AG20443 (cell line): ENCODE measurements around the gene CDK13.
"Not testable (repeated sequence)": the region's sequence is repeated elsewhere in the genome, so short reads cannot be mapped to it uniquely, and the experiment has no call there.

Source experiments
- DNase-seq: peaks from one replicate; pipeline ENCODE4 v3.0.0; 2012; ENCODE audit warnings: low spot score, mixed read lengths

The CDK13 gene

GRCh38 chr7:40098810-40099209 is 148.8 kb downstream of the CDK13 start:
- no peak for DNase-seq

- DNase-seq, result no peak
These were observed 149.8 kb downstream of the CDK13 start for GRCh38 chr7:40099837-40100236.

- DNase-seq, result no peak
These were observed 151.1 kb downstream of the CDK13 start for GRCh38 chr7:40101201-40101600.

GRCh38 chr7:40102897-40103296 is 152.8 kb downstream of the CDK13 start:
- DNase-seq, result no peak

GRCh38 chr7:40105879-40106473 is 155.9 kb downstream of the CDK13 start:
- DNase-seq, result no peak

- DNase-seq, result no peak
These were observed 165.9 kb downstream of the CDK13 start for GRCh38 chr7:40115936-40116335.

GRCh38 chr7:40117199-40117598 is 167.1 kb downstream of the CDK13 start:
- DNase-seq, result not testable (repeated sequence)

GRCh38 chr7:40118201-40118600 is 168.1 kb downstream of the CDK13 start:
- not testable (repeated sequence) for DNase-seq

- no peak for DNase-seq
These were observed 170.0 kb downstream of the CDK13 start for GRCh38 chr7:40120020-40120419.

- not testable (repeated sequence) for DNase-seq
These were observed 172.3 kb downstream of the CDK13 start for GRCh38 chr7:40122100-40122939.

- DNase-seq, result no peak
These were observed 172.8 kb downstream of the CDK13 start for GRCh38 chr7:40122940-40123254.

- peak; percentile 27 for DNase-seq
These were observed 183.7 kb downstream of the CDK13 start for GRCh38 chr7:40133561-40134427.

GRCh38 chr7:40134428-40135316 is 184.6 kb downstream of the CDK13 start, which contains the start of the genes MPLKIP and SUGCT:
TSS of gene MPLKIP (minus strand) at chr7:40134622. CDS start at chr7:40134567, 55 bp downstream.
TSS of gene SUGCT (plus strand) at chr7:40135005.
- peak; percentile 97 for DNase-seq

GRCh38 chr7:40135317-40135610 is 185.2 kb downstream of the CDK13 start:
- DNase-seq, result no peak

- no peak for DNase-seq
These were observed 187.5 kb downstream of the CDK13 start for GRCh38 chr7:40137563-40137962.

GRCh38 chr7:40138973-40139372 is 188.9 kb downstream of the CDK13 start:
- no peak for DNase-seq

GRCh38 chr7:40139891-40140290 is 189.8 kb downstream of the CDK13 start:
- not testable (repeated sequence) for DNase-seq

- DNase-seq, result not testable (repeated sequence)
These were observed 191.9 kb downstream of the CDK13 start for GRCh38 chr7:40141916-40142315.

- DNase-seq, result not testable (repeated sequence)
These were observed 195.6 kb downstream of the CDK13 start for GRCh38 chr7:40145596-40146130.

- DNase-seq, result no peak
These were observed 197.6 kb downstream of the CDK13 start for GRCh38 chr7:40147371-40148246.

GRCh38 chr7:40148247-40148580 is 198.2 kb downstream of the CDK13 start:
- not testable (repeated sequence) for DNase-seq
